ENCODE data around the gene UCN3. TPM values are rescaled to one million over a fixed set of nuclear protein-coding genes. Genes with fewer than 3 reads are reported as not detected.

Gene UCN3
- total RNA-seq, 6 experiments from 2014 or later, result not detected

DNA sequence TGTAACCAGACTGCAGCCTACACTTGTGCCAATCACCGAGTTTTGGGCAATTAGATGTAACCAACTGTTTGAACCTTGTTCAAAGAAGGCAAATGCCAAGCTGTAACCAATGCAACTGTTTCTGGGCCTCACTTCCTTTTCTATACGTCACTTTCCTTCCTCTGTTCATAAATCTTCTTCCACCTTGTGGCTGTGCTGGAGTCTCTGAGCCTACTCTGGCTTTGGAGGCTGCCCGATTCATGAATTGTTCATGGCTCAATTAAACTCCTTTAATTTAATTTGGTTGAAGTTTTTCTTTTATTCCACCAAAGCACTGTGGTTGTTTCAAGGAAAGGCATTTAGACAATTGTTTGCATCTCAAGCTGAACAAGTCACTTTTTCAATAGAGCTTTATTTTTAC is 43.5 kb upstream of the UCN3 start:
- Histone ChIP-seq H3K27me3 (no peaks in the 10 kb centered on the region), H3K4me3 (no peak overlapping the region), H3K36me3 (no peaks in the 10 kb centered on the region), H3K4me1 (no peaks in the 10 kb centered on the region), H3K27ac (no peak overlapping the region), H3K9me3 (no peaks in the 10 kb centered on the region)
- no peak for DNase-seq
- no peak for ATAC-seq
- TF ChIP-seq, protein P1, sequence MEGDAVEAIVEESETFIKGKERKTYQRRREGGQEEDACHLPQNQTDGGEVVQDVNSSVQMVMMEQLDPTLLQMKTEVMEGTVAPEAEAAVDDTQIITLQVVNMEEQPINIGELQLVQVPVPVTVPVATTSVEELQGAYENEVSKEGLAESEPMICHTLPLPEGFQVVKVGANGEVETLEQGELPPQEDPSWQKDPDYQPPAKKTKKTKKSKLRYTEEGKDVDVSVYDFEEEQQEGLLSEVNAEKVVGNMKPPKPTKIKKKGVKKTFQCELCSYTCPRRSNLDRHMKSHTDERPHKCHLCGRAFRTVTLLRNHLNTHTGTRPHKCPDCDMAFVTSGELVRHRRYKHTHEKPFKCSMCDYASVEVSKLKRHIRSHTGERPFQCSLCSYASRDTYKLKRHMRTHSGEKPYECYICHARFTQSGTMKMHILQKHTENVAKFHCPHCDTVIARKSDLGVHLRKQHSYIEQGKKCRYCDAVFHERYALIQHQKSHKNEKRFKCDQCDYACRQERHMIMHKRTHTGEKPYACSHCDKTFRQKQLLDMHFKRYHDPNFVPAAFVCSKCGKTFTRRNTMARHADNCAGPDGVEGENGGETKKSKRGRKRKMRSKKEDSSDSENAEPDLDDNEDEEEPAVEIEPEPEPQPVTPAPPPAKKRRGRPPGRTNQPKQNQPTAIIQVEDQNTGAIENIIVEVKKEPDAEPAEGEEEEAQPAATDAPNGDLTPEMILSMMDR (IDR thresholded peaks at IDR 0.05), result no peak
- no peak for TF ChIP-seq POLR2A (IDR thresholded peaks at IDR 0.05)
- whole genome bisulfite sequencing (ENCODE audit: insufficient coverage, low coverage, low lambda C conversion rate, missing lambda C conversion rate), result 59% methylated on average over 2 of the region's 3 CpGs
- intact Hi-C loops (cut with DNase I), result no loop called here

DNA sequence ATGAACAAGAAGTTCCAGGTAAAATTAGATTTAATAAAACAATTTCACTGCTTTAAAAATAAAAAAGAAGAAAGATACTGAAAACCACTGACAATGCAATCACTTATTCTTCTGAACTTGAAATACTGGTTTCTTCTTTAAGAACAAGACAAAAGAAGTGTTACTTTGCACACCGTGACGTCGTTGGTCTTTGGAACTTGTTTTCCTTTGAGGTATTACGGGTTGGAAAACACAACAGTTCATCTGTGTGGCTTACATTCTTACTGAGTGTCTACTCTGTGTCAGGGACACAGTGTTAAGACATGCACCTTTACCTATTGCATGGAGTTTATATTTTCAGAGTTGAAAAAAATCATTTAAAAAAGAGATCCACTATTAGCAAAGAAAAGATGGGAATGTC is 41.3 kb upstream of the UCN3 start:
- intact Hi-C loops (cut with DNase I), result no loop called here
- H3K9me3 ChIP-seq, result no peaks in the 10 kb centered on the region
- 48% methylated on average over 4 of the region's 4 CpGs for WGBS (ENCODE audit: insufficient coverage, low coverage, low lambda C conversion rate, missing lambda C conversion rate)
- TF ChIP-seq, protein P1 (IDR thresholded peaks at IDR 0.05), result no peak
- no peak for TF ChIP-seq POLR2A (IDR thresholded peaks at IDR 0.05)
- ATAC-seq (no peak), DNase-seq (no peak)
- no peaks in the 10 kb centered on the region for H3K4me1 ChIP-seq
- H3K27me3 ChIP-seq, result no peaks in the 10 kb centered on the region
- H3K27ac ChIP-seq, result no peak overlapping the region
- no peaks in the 10 kb centered on the region for H3K36me3 ChIP-seq
- H3K4me3 ChIP-seq, result no peak overlapping the region

DNA sequence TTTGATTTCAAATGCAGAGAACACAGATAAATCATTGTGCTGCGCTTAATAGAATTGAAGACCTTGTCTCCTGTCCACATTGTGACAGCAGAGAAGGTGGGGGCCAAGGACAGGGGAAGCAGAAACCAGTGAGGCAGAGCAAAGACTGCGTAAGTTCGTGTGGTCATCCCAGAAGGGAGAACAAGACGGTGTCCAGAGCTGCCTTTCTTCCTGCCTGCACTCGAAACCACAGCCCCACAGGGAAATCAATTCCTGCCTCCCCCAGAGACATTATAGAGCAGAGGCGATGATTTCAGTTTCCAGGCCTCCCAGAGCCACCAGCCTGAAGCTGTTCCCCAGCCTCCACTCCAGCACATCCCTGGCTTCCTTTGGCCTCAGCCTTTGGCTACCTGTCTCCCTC is 39.7 kb upstream of the UCN3 start:
- H3K36me3 ChIP-seq, result no peaks in the 10 kb centered on the region
- H3K4me3 ChIP-seq, result no peak overlapping the region
- H3K27ac ChIP-seq, result no peak overlapping the region
- no peaks in the 10 kb centered on the region for H3K4me1 ChIP-seq
- ATAC-seq (no peak), DNase-seq (no peak)
- TF ChIP-seq, protein P1 (IDR thresholded peaks at IDR 0.05), result no peak
- no peak for TF ChIP-seq POLR2A (IDR thresholded peaks at IDR 0.05)
- intact Hi-C loops (cut with DNase I), result no loop called here
- no peaks in the 10 kb centered on the region for H3K9me3 ChIP-seq
- H3K27me3 ChIP-seq, result no peaks in the 10 kb centered on the region
- WGBS (ENCODE audit: insufficient coverage, low coverage, low lambda C conversion rate, missing lambda C conversion rate), result 86% methylated on average over 6 of the region's 6 CpGs

DNA sequence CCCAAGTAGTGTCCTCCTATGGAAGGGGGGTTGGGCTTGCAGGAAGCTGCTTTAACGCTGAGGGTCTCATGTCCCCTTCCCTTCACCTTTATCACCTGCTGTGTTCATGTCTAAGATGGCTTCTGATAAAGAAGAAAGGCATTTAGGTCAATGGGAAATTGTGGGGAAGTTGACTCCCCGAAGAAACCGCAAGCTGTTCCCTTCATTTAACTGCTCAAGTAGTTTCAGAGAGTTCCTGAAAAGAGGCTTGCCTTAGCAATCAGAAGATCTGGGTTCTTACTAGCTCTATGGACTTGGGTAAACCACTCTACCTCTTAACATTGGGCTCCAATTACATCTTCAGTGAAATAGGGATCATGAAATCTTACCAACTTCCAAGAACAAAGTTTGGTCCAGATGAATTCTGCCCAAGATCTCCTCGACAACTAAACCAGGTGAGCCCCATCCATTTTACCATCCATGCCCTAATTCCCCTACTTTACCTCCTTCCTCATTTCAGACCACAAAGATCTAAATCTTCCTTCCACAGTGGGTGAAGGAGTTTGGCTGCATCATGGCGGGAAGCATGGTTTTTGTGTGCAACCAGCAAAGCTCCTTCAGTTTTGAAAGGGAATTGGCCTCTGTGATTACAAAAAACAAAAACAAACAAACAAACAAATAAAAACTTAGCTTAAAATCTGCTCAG is 30.4 kb upstream of the UCN3 start:
- DNase-seq, result no peak
- no peaks in the 10 kb centered on the region for H3K4me1 ChIP-seq
- intact Hi-C loops (cut with DNase I), result no loop called here
- no peaks in the 10 kb centered on the region for H3K9me3 ChIP-seq
- no peak overlapping the region for H3K27ac ChIP-seq
- no peak for TF ChIP-seq POLR2A (IDR thresholded peaks at IDR 0.05)
- TF ChIP-seq, protein P1 (IDR thresholded peaks at IDR 0.05), result no peak
- ATAC-seq, result no peak
- H3K27me3 ChIP-seq, result no peaks in the 10 kb centered on the region
- H3K36me3 ChIP-seq, result no peaks in the 10 kb centered on the region
- no peak overlapping the region for H3K4me3 ChIP-seq
- 68% methylated on average over 5 of the region's 5 CpGs for WGBS (ENCODE audit: insufficient coverage, low coverage, low lambda C conversion rate, missing lambda C conversion rate)

DNA sequence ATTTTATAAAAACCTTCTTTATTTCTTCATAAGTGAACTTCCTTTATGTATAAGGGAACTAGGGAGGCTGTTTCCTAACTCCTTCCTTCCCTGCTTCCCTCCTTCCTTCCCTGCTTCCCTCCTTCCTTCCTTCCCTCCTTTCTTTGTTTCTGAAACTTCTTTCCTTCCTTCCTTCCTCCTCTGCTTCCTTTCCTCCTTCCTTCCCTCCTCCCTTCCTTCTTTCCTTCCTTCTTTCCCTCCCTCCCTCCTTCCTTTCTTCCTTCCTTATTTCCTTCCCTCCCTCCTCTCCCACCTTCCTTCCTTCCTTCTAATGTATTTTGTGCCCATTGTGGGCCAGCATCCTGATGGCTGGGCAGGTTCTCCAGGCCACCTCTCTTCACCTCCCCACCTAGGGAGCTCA is 26.8 kb upstream of the UCN3 start:
- TF ChIP-seq POLR2A (IDR thresholded peaks at IDR 0.05), result no peak
- TF ChIP-seq, protein P1 (IDR thresholded peaks at IDR 0.05), result no peak
- ATAC-seq (no peak), DNase-seq (no peak)
- H3K9me3 ChIP-seq, result no peaks in the 10 kb centered on the region
- no peaks in the 10 kb centered on the region for H3K4me1 ChIP-seq
- H3K36me3 ChIP-seq, result no peaks in the 10 kb centered on the region
- no peaks in the 10 kb centered on the region for H3K27me3 ChIP-seq
- intact Hi-C loops (cut with DNase I), result no loop called here
- H3K27ac ChIP-seq, result no peak overlapping the region
- H3K4me3 ChIP-seq, result no peak overlapping the region

Measured in right lobe of liver (tissue), 6 donors.